Measurements from ENCODE around the gene CCDC8. TPM values are rescaled to one million over a fixed set of nuclear protein-coding genes. Genes with fewer than 3 reads are reported as not detected.

The CCDC8 gene, protein sequence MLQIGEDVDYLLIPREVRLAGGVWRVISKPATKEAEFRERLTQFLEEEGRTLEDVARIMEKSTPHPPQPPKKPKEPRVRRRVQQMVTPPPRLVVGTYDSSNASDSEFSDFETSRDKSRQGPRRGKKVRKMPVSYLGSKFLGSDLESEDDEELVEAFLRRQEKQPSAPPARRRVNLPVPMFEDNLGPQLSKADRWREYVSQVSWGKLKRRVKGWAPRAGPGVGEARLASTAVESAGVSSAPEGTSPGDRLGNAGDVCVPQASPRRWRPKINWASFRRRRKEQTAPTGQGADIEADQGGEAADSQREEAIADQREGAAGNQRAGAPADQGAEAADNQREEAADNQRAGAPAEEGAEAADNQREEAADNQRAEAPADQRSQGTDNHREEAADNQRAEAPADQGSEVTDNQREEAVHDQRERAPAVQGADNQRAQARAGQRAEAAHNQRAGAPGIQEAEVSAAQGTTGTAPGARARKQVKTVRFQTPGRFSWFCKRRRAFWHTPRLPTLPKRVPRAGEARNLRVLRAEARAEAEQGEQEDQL
- 12.5 and 18.6 TPM in 2 replicates for total RNA-seq (2014; rRNA removed; shearing (Covaris generic))

DNA sequence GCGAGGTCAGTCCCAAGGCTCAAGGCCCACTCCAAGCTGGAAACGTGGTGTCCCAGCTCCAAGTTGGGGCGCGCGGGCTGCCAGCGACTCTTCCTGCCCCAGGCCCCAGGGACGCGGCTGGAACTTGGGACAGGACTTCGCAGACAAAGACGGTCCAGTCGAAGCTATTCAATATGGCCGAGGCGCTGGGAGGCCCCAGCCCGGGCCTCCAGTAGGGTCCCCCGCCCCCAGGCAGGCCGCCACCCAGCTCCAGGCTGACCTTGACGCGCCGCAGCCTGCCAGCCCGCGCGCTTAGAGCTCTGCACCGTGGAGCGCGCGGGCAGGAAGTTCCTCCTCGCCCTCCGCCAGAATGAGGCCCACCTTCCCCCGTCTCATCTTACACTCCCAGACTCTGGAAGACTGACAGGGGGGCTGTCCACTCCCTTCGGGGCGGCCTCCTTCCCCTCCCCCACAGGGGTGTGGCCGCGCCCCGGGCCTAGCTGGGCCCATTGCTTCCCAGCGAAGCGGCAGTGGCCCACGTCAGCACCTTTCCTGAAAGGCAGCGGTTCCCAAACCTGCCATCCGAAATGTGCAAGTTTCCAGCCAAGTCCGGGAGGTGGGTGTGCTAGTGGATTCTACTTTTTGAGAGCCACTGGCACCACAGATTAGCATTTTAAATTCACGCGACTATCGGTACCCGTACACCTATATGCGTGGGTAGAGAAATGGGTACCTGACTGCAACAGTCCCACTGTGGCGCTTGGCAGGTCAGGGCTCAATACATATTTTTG, at the start of gene CCDC8:
Gene CCDC8, minus strand, starts transcription at position 303 of the 770 bp plus-strand sequence. CDS start 754 bp downstream, outside the sequence.
- H3K27ac ChIP-seq: peak within 1 kb of the TSS; percentile 12; the same call in 1 of the 2 replicates
- H3K27me3 ChIP-seq (replicated peaks): no peaks in the 10 kb centered on the region
- peaks cover 33% of the 10 kb centered on the region for H3K4me1 ChIP-seq (replicated peaks)
- DNase-seq (ENCODE audit: low read depth in 1 of 2, low spot score in 2 of 2): peak; percentile 93 to 94
- peak within 1 kb of the TSS; percentile 48 for H3K4me3 ChIP-seq
- 0 out of 2 replicates have a peak, but pooled peaks cover 4% of the 10 kb centered on the region for H3K36me3 ChIP-seq
- no peaks in the 10 kb centered on the region for H3K9me3 ChIP-seq (replicated peaks)

DNA sequence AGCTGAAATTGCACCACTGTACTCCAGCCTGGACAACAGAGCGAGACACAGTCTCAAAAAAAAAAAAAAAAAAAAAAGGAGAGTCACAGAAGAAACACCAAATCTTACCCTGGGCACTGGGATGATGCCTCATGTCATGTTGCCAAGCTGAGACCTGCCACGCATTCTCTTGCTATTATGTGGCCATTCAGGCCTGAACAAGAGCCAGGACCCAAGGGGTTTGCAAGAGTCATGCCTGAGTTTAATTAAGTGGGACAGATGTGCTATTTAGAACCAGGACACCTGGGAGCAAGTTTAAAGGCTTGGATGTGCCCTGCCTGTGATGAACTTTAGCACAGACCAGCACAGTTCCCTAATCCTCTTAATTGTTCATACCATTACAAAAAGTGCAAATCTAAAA, 48.2 kb upstream of the CCDC8 start:
- no peak for DNase-seq (ENCODE audit: low read depth in 1 of 2, low spot score in 2 of 2)

GRCh38 chr19:46460981-46461380, 47.6 kb upstream of the CCDC8 start:
- H3K4me1 ChIP-seq (replicated peaks): peaks cover 3% of the 10 kb centered on the region; the same call in 1 of the 2 replicates
- H3K27me3 ChIP-seq (replicated peaks): no peaks in the 10 kb centered on the region
- no peaks in the 10 kb centered on the region for H3K36me3 ChIP-seq
- no peaks in the 10 kb centered on the region for H3K9me3 ChIP-seq (replicated peaks)
- H3K4me3 ChIP-seq: no peak overlapping the region
- no peak overlapping the region for H3K27ac ChIP-seq
- no peak for DNase-seq (ENCODE audit: low read depth in 1 of 2, low spot score in 2 of 2)

More for the DNA sequence above, 48.2 kb upstream of the CCDC8 start:
- H3K4me1 ChIP-seq (replicated peaks): peaks cover under 1% of the 10 kb centered on the region
- H3K27me3 ChIP-seq (replicated peaks): no peaks in the 10 kb centered on the region
- H3K27ac ChIP-seq: no peak overlapping the region
- H3K9me3 ChIP-seq (replicated peaks): no peaks in the 10 kb centered on the region
- H3K4me3 ChIP-seq: no peak overlapping the region
- H3K36me3 ChIP-seq: no peaks in the 10 kb centered on the region

DNA sequence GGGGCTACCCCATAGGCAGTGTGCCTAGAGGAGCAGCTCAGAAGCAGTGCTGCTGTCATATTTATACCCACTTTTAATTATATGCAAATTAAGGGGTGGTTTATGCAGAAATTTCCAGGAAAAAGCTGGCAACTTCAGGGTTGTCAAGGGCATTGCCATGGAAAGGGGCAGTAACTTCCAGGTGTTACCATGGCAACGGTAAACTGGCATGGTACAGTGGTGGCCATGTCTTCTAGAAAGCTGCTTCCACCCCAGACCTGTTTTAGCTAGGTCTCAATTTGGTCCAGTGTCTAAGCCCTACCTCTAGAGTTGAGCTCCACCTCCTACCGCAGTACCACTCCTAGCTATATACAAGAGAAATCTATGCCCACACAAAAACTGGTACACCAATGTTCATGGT, 46.7 kb upstream of the CCDC8 start:
- Histone ChIP-seq H3K27me3 (replicated peaks) (no peaks in the 10 kb centered on the region), H3K27ac (no peak overlapping the region), H3K4me1 (replicated peaks) (peaks cover 3% of the 10 kb centered on the region; the same call in 1 of the 2 replicates), H3K4me3 (no peak overlapping the region), H3K36me3 (no peaks in the 10 kb centered on the region), H3K9me3 (replicated peaks) (no peaks in the 10 kb centered on the region)
- DNase-seq (ENCODE audit: low read depth in 1 of 2, low spot score in 2 of 2): no peak

GRCh38 chr19:46456930-46457329, 43.6 kb upstream of the CCDC8 start:
- H3K4me3 ChIP-seq: no peak overlapping the region
- H3K36me3 ChIP-seq: no peaks in the 10 kb centered on the region
- H3K27me3 ChIP-seq (replicated peaks): no peaks in the 10 kb centered on the region
- DNase-seq (ENCODE audit: low read depth in 1 of 2, low spot score in 2 of 2): no peak
- peaks cover 3% of the 10 kb centered on the region; the same call in 1 of the 2 replicates for H3K4me1 ChIP-seq (replicated peaks)
- H3K9me3 ChIP-seq (replicated peaks): no peaks in the 10 kb centered on the region
- no peak overlapping the region for H3K27ac ChIP-seq

- no peak overlapping the region for H3K27ac ChIP-seq
- H3K27me3 ChIP-seq (replicated peaks): no peaks in the 10 kb centered on the region
- no peak overlapping the region for H3K4me3 ChIP-seq
- H3K4me1 ChIP-seq (replicated peaks): peaks cover 3% of the 10 kb centered on the region; the same call in 1 of the 2 replicates
- no peak for DNase-seq (ENCODE audit: low read depth in 1 of 2, low spot score in 2 of 2)
- H3K9me3 ChIP-seq (replicated peaks): no peaks in the 10 kb centered on the region; the same call in none of the 2 replicates
- H3K36me3 ChIP-seq: no peaks in the 10 kb centered on the region
Measured at GRCh38 chr19:46454244-46454643, 40.9 kb upstream of the CCDC8 start.

GRCh38 chr19:46453661-46454060, 40.3 kb upstream of the CCDC8 start:
- no peaks in the 10 kb centered on the region for H3K27me3 ChIP-seq (replicated peaks)
- no peak overlapping the region for H3K4me3 ChIP-seq
- H3K36me3 ChIP-seq: no peaks in the 10 kb centered on the region
- peaks cover 3% of the 10 kb centered on the region; the same call in 1 of the 2 replicates for H3K4me1 ChIP-seq (replicated peaks)
- H3K27ac ChIP-seq: no peak overlapping the region
- no peak for DNase-seq (ENCODE audit: low read depth in 1 of 2, low spot score in 2 of 2)
- H3K9me3 ChIP-seq (replicated peaks): no peaks in the 10 kb centered on the region; the same call in none of the 2 replicates

- H3K4me3 ChIP-seq: no peak overlapping the region
- no peak for DNase-seq (ENCODE audit: low read depth in 1 of 2, low spot score in 2 of 2)
- H3K27me3 ChIP-seq (replicated peaks): no peaks in the 10 kb centered on the region
- no peaks in the 10 kb centered on the region; the same call in none of the 2 replicates for H3K9me3 ChIP-seq (replicated peaks)
- no peaks in the 10 kb centered on the region for H3K36me3 ChIP-seq
- H3K27ac ChIP-seq: no peak overlapping the region
- H3K4me1 ChIP-seq (replicated peaks): peaks cover 3% of the 10 kb centered on the region; the same call in 1 of the 2 replicates
Measured at GRCh38 chr19:46452186-46452585, 38.8 kb upstream of the CCDC8 start.

DNA sequence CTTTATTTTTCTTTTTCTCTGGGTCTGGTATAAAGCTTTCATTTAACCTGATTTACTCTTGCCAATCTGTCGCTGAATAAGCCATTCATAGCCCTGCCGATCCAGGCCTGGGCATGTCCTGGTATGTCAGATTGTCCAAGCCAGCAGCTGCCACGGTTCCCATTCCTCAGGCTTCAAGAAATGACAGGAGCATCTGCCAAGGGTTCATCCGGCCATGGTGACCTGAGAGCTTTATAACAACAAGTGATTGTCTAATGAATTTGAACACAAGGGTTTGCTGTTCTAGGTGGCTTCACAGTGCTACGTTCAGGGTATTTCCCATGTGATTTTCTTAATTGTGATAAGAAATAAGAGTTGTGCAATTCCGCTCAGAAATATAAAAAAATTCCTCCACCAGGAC, 38.0 kb upstream of the CCDC8 start:
- Histone ChIP-seq H3K4me1 (replicated peaks) (peaks cover under 1% of the 10 kb centered on the region; the same call in 1 of the 2 replicates), H3K27ac (no peak overlapping the region), H3K9me3 (replicated peaks) (no peaks in the 10 kb centered on the region; the same call in none of the 2 replicates), H3K36me3 (no peaks in the 10 kb centered on the region), H3K27me3 (replicated peaks) (no peaks in the 10 kb centered on the region), H3K4me3 (no peak overlapping the region)
- no peak for DNase-seq (ENCODE audit: low read depth in 1 of 2, low spot score in 2 of 2)

GRCh38 chr19:46450737-46451136, 37.4 kb upstream of the CCDC8 start:
- no peak overlapping the region for H3K4me3 ChIP-seq
- no peak overlapping the region for H3K27ac ChIP-seq
- DNase-seq (ENCODE audit: low read depth in 1 of 2, low spot score in 2 of 2): no peak
- H3K4me1 ChIP-seq (replicated peaks): no peaks in the 10 kb centered on the region
- no peaks in the 10 kb centered on the region for H3K27me3 ChIP-seq (replicated peaks)
- H3K36me3 ChIP-seq: no peaks in the 10 kb centered on the region
- no peaks in the 10 kb centered on the region; the same call in none of the 2 replicates for H3K9me3 ChIP-seq (replicated peaks)

DNA sequence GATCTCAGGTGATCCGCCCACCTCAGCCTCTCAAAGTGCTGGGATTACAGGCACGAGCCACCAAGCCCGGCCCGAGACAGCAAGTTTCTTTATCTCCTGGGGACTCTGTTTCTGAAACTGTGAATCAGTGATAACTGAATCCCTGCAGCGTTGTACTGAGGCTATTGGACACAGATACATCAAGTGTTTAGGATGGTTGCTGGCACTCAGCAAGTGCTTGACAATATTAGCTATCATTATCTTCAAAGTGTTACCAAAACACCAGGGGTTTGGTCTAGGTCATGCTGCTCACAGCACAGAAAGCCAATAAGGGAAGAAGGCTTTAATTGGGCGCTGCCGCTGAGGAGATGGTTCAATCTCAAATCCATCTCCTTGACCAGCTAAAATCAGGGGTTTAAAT, 35.9 kb upstream of the CCDC8 start:
- no peak overlapping the region for H3K4me3 ChIP-seq
- no peaks in the 10 kb centered on the region for H3K4me1 ChIP-seq (replicated peaks)
- DNase-seq (ENCODE audit: low read depth in 1 of 2, low spot score in 2 of 2): no peak
- H3K36me3 ChIP-seq: no peaks in the 10 kb centered on the region
- H3K27ac ChIP-seq: no peak overlapping the region
- no peaks in the 10 kb centered on the region for H3K27me3 ChIP-seq (replicated peaks)
- no peaks in the 10 kb centered on the region; the same call in none of the 2 replicates for H3K9me3 ChIP-seq (replicated peaks)

DNA sequence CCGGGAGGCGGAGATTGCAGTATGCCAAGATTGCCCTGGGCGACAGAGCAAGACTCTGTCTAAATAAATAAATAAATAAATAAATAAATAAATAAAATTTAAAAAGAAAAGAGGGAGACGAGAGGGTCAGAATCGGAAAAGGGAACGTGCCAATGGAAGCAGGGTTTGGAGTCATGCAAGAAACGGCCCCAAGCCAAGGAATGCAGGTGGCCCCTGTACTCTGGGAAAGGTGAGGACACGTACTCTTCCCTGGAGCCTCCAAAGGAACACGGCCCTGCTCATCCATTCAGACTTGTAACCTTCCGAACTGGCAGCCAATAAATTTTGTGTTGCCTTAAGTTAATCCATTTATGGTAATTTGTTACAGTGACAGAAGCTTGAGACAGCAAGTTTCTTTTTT, 35.2 kb upstream of the CCDC8 start:
- Histone ChIP-seq H3K36me3 (no peaks in the 10 kb centered on the region), H3K4me1 (replicated peaks) (no peaks in the 10 kb centered on the region; the same call in 1 of the 2 replicates), H3K4me3 (no peak overlapping the region)

DNA sequence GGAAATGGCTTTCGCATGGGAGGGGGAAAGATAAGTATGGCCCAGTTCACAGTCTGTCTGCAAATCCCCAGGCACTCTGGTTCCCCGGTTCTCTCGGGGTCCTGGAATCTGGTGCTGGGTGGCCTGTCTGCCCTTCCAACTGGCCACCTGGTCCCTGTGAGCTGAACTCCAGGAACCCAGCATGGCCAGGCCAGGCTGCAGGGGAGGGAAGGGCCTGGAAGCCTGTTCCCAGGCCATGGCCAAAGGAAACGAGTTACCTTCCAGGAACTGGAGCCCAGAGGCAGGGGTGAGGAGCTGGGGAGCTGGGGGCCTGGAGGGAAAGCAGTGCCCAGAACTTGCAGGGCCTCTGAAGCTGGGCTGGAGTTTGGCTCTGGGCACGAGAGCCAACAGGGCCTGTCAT, 34.5 kb upstream of the CCDC8 start:
- Histone ChIP-seq H3K9me3 (replicated peaks) (no peaks in the 10 kb centered on the region; the same call in none of the 2 replicates), H3K36me3 (no peaks in the 10 kb centered on the region), H3K27ac (no peak overlapping the region), H3K27me3 (replicated peaks) (no peaks in the 10 kb centered on the region), H3K4me3 (no peak overlapping the region), H3K4me1 (replicated peaks) (peaks cover 5% of the 10 kb centered on the region)
- DNase-seq (ENCODE audit: low read depth in 1 of 2, low spot score in 2 of 2): no peak

More for the DNA sequence above, 35.2 kb upstream of the CCDC8 start:
- Histone ChIP-seq H3K9me3 (replicated peaks) (no peaks in the 10 kb centered on the region; the same call in none of the 2 replicates), H3K27me3 (replicated peaks) (no peaks in the 10 kb centered on the region), H3K27ac (no peak overlapping the region)
- no peak for DNase-seq (ENCODE audit: low read depth in 1 of 2, low spot score in 2 of 2)

Data from SJSA1 (cell line).